HG02973 (cell line): ENCODE results near the gene PRTG.

ENCODE experiments used
- ATAC-seq: cut with Tn5 transposase; IDR thresholded peaks from one replicate; pipeline ENCODE4 v1.9.1; 2021; ENCODE audit warnings: moderate library complexity; ENCODE audit not compliant: unreplicated experiment

Gene PRTG

DNA sequence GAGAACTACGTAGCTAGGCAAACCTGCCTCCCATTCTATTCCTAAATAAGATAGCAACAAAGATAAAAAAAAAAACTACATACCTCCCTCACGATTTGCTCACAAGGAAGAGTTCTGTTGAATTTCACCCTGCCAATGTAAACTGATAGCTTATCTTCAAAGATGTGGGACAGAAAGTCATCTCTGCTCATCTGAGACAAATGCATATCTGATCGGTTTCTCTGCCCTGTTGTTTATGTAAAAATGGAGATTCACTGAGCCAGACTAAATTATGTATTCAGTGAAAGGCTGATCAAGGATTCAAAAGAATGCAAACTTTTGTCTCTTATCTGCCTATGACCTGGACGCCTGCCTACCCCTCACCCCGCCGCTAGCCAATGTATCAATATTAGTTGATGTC is 166.0 kb downstream of the PRTG start:
- ATAC-seq = no peak

DNA sequence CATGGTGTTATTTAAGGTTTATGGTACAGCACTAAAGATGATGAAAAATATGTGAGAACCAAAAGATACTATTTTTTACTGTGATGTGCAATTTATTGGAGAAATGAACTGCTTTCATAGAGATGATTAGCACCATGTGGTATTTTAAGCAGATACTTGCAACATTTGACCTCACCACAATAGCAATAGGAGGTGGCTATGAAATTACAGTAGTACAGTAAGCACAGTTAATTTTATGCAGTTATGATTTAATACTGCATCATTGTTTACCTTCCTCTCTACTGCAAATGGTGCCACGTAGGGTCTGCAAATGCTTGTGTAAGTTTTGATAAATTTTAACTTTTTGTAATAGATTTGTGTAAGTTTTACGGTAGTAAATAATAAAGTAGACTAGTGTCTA is 168.9 kb downstream of the PRTG start:
- no peak for ATAC-seq

DNA sequence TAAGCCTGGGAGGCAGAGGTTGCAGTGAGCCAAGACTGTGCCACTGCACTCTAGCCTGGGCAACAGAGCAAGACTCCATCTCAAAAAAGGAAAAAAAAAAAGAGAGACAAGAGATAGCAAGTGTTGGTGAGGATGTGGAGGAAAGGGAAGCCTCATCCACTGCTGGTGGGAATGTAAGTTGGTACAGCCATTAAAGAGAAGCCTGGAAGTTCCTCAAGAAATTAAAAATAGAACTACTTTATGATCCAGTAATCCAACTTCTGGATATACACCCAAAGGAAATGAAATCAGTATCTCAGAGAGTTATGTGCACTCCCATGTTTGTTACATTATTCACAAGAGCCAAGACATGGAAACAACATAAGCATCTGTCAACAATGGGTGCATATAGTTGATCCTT is 169.7 kb downstream of the PRTG start:
- ATAC-seq = no peak

DNA sequence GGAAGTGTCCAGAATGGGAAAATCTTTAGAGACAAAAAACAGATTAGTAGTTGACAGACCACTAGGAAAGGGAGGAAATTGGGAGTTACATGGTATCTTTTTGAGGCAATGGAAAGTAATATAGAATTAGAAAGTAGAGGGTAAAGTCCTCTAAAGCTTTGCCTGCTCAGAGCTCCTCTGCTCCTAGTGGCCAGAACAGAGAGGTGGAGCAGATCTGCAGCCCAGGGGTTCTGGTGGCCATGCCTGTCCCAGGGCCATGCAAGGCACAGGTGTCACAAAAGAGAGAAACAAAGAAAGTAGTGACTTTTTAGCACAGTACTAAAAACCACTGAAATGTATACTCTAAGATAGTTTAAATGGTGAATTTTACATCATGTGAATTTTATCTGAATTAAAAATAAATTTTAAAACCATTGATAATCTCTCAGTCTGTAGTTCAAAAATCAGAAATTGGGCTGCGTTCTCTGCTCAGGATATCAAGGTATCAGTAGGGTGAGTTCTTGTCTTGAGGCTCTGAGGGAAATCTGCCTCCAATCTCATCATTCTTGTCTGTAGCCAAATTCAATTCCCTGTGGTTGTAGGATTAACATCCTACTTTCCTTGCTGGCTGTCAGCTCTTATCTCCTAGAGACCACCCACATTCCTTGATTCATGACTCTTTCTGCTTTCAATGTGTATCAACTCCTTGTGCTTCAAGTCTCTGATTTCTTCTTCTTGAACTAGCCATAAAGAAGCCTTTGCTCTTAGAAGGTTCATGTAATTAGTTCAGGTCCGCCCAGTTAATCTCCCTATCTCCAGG is 178.4 kb downstream of the PRTG start:
- ATAC-seq = no peak

DNA sequence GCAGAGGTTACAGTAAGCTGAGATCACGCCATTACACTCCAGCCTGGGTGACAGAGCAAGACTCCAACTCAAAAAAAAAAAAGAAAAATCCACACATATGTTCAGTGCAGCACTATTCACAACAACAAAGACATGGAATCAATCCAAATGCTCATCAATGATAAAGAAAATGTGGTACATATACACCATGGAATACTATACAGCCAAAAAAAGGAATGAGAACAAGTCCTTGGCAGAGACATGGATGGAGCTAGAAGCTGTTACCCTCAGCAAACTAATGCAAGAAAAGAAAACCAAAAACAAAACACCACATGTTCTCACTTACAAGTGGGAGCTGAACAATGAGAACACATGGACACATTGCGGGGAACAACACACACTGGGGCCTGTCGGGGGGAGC is 180.4 kb downstream of the PRTG start:
- ATAC-seq = no peak
